Sciatic nerve (tissue), 2 donors: ENCODE data around the gene HERPUD2. TPM values are rescaled to one million over a fixed set of nuclear protein-coding genes. Genes with fewer than 3 reads are reported as not detected.
A peak's percentile ranks its signal among the peaks of the same experiment; 100 is the strongest.
"Not testable (repeated sequence)": the region's sequence is repeated elsewhere in the genome, so short reads cannot be mapped to it uniquely, and the experiment has no call there.

Source experiments
- ATAC-seq: fragments of 200-7000 bp; cut with Tn5 transposase; one replicate; pipeline ENCODE4 v1.9.1; 2020; ENCODE audit warnings: mild to moderate bottlenecking, moderate library complexity
- DNase-seq: peaks from one replicate; pipeline ENCODE4 v3.0.0-alpha.2; 2020; ENCODE audit warnings: low spot score
- intact Hi-C: fragments of 100-400 bp; cut with DNase I; formaldehyde crosslinking; loops from one replicate; pipeline ENCODE4 v1.14.2; 2022
- total RNA-seq: library from RNA; stranded (reverse); fragmentation: NEBNext Ultra II Directional; extraction: Animal tissue kit (Norgen Biotek cat#: 25700); gene quantifications from one replicate; pipeline ENCODE4 v1.2.1, GENCODE V29; 2021
- donor health status: DM: no; HTN: no; CAD: no.
- donor health status: DM: no; HTN: no; CAD: no.

Gene HERPUD2
- total RNA-seq, 1 donor from 2014 or later, result 33.8 TPM

- intact Hi-C loops, result no loop called here
- DNase-seq (no peak), ATAC-seq (no peak)
Measured at GRCh38 chr7:35691366-35691765, 3.6 kb downstream of the HERPUD2 start.

- ATAC-seq, DNase-seq, intact Hi-C loops: not testable (repeated sequence)
Measured at GRCh38 chr7:35690614-35691013, 4.3 kb downstream of the HERPUD2 start.

GRCh38 chr7:35685781-35686180, 9.2 kb downstream of the HERPUD2 start:
- no peak for DNase-seq
- no peak for ATAC-seq
- intact Hi-C loops, result no loop called here

GRCh38 chr7:35681231-35682029, 13.5 kb downstream of the HERPUD2 start:
- no peak for ATAC-seq
- intact Hi-C loops, result no loop called here
- no peak for DNase-seq

DNA sequence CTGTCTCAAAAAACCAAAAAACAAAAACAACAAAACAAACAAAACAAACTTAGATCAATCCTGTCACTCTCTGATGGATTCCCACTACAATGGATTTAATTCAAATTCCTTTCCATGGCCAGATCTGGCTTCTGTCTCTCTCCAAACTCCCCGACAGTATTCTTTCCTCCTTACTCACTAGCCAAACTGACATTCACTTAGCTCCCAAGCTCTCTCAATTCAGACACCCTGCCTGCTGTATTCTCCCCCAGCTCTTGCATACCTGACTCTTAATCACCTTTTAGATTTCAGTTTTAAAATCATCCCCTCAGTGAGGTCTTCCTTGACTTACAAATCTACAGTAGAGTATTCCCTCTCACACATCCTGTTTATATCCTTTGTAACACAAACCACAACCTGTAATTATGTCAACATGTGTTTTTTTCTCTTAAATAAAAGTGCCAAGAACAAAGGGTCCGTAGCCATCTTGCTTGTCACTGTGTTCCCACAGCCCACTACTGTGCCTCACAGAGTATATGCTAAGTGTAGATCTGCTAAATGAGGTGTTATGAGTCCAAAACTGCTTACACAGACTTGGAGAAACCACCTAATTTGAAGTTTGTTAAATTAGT, 14.4 kb downstream of the HERPUD2 start:
- ATAC-seq, result no peak
- intact Hi-C loops, result no loop called here
- no peak for DNase-seq

- ATAC-seq (no peak), DNase-seq (no peak)
- intact Hi-C loops, result no loop called here
Measured at GRCh38 chr7:35677582-35678356, 17.2 kb downstream of the HERPUD2 start.

DNA sequence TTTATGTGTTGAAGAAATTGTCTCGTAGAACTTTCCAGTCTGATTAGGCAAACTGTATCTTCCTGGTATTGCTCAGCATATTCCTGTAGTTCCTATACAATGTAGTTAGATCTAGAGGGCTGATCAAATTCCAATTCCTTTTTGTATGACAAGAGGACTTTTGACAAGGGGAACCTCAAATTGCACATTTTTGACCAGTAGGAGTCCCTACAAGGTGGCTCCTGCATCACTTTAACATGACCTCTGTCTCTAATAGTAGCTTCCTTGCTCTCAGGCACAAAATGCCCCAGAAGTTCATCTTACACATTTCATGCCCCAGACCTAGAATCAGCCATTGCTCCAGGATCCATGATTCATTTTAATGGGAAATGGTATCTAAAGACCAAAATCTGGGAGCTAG, 18.7 kb downstream of the HERPUD2 start:
- DNase-seq (no peak), ATAC-seq (no peak)
- intact Hi-C loops, result no loop called here

GRCh38 chr7:35670856-35671569, 23.9 kb downstream of the HERPUD2 start:
- ATAC-seq (no peak), DNase-seq (no peak)
- intact Hi-C loops, result no loop called here

DNA sequence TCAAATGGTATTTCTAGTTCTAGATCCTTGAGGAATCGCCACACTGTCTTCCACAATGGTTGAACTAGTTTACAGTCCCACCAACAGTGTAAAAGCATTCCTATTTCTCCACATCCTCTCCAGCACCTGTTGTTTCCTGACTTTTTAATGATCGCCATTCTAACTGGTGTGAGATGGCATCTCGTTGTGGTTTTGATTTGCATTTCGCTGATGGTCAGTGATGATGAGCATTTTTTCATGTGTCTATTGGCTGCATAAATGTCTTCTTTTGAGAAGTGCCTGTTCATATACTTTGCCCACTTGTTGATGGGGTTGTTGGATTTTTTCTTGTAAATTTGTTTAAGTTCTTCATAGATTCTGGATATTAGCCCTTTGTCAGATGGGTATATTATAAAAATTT, 34.5 kb downstream of the HERPUD2 start:
- ATAC-seq, DNase-seq, intact Hi-C loops: not testable (repeated sequence)

GRCh38 chr7:35658606-35659201, 36.2 kb downstream of the HERPUD2 start:
- ATAC-seq, result no peak
- intact Hi-C loops, result no loop called here

DNA sequence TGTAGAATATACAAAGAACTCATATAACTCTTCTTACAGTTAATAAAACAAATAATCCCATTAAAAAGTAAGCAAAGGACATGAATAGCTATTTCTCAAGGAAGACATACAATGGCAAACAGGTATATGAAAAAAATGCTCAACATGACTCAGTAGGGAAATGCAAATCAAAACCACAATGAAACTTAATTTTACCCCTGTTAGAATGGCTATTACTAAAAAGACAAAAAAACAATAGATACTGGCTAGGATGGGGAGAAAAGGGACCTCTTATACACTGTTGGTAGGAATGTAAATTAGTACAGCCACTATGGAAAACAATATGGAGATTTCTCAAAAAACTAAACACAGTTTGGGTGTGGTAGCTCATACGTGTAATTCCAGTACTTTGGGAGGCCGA, 37.8 kb downstream of the HERPUD2 start:
- intact Hi-C loops, result no loop called here
- no peak for DNase-seq
- no peak for ATAC-seq

More at GRCh38 chr7:35658606-35659201, 36.2 kb downstream of the HERPUD2 start:
- no peak for DNase-seq

- ATAC-seq, result not testable (repeated sequence)
Measured at GRCh38 chr7:35654558-35654957, 40.4 kb downstream of the HERPUD2 start.

DNA sequence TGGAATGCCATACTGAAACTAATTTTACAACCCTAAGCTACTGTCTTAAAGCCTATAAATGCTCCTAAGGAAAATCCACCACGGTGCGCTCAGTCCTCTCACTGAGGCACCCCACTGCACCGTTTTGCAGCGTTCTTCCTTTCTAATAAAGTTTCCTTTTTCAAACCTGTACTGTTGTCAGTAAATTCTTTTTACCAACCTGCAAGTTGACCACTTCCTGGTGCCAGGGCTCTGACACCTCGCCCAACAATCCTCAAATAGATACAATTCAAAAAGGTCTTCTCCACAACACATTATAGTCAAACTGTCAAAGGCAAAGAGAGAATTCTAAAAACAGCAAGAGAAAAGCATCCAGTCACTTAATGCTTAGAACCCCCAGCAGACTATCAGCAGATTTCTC, 42.8 kb downstream of the HERPUD2 start:
- intact Hi-C loops, result no loop called here
- DNase-seq, result no peak
- ATAC-seq, result no peak

More at GRCh38 chr7:35654558-35654957, 40.4 kb downstream of the HERPUD2 start:
- intact Hi-C loops, DNase-seq: not testable (repeated sequence)

- intact Hi-C loops, result no loop called here
- ATAC-seq, result no peak
- DNase-seq, result no peak
Measured at GRCh38 chr7:35650751-35651150, 44.2 kb downstream of the HERPUD2 start.

DNA sequence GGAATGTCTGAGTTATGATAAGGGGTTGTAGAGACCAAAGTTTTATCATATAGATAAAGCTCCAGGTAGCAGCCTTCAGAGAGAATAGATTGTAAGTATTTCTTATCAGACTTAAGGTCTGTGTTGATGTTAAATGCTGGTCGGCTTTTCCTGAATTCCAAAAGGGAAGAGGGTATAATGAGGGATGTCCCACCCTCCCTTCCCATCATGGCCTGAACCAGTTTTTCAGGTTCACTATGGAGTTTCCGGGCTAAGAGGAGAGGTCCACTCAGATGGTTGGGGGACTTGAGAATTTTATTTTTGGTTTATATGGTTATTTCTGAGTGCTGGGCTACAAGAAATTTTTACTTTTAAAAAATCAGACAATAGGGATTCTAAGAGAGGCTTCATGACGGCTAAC, 45.2 kb downstream of the HERPUD2 start:
- DNase-seq (no peak), ATAC-seq (no peak)
- intact Hi-C loops, result no loop called here

DNA sequence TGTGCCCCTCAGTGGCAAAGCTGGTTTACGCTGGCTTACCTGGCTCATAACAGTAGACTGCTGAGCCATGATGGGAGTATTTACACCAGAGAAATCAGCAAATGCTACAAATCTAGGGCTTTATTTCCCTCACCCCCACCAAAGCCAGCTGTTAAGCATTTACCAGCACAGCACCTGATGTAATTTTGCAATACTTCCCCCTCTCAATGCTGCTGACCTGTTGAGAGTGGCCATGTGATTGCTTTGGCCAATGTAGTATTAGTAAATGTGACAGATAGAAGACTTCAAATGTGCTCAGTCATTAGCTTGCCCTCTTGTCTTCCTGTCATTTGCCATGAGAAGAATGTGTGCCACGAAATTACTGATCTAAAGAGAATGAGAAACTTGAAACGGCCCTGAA, 46.6 kb downstream of the HERPUD2 start:
- no peak for DNase-seq
- intact Hi-C loops, result no loop called here
- no peak for ATAC-seq

GRCh38 chr7:35647171-35647574, 47.8 kb downstream of the HERPUD2 start:
- intact Hi-C loops, result no loop called here

DNA sequence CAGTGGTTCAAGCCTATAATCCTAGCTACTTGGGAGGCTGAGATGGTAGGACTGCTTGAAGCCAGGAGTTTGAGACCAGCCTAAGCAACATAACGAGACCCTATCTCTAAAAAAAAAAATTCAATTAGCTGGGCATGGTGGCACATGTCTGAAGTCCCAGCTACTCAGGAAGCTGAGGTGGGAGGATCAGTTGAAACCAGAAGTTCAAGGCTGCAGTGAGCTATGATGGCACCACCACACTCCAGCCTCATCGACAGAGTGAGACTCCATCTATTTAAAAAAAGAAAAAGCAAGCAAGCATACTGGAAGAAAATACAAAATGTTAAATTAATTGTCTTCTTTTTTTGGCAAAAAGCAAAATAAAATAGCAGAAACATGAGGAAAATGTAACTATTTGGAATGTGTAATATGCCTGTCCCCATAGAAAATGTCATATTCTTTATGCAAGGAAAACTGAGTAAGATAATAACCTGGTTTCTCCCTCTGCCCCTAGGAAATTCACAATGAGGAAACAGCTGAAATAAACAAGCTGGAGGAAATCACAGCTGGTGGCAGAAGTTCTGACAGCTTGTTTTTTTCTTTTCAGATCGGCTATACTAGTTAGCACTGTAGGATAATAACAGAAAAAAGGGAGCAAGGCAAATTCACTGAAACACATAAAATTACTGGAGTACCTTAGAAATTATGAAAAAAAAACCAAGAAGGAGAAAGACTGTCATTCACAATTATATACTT, 48.5 kb downstream of the HERPUD2 start:
- intact Hi-C loops, result no loop called here
- DNase-seq (no peak), ATAC-seq (no peak)

More at GRCh38 chr7:35647171-35647574, 47.8 kb downstream of the HERPUD2 start:
- peak; percentile 42 for ATAC-seq
- DNase-seq, result no peak
